ENCODE measurements around the gene DLGAP4. TPM values are rescaled to one million over a fixed set of nuclear protein-coding genes. Genes with fewer than 3 reads are reported as not detected.

DLGAP4 gene
- total and polyA plus RNA-seq, 2 of the 13 experiments (the other 11 are each of a cell fraction or from before 2014, with no cell fraction given) = 15.2 to 26.7 TPM

- TF ChIP-seq BCLAF1 (IDR thresholded peaks at IDR 0.05) (no peak), MIER3 (CRISPR knock-in tag; IDR thresholded peaks at IDR 0.05; ENCODE audit: borderline replicate concordance) (no peak), ZNF142 (CRISPR knock-in tag; IDR thresholded peaks at IDR 0.05) (peak; percentile 67; the same call in 1 of the 2 replicates), ZNF180 (CRISPR knock-in tag; IDR thresholded peaks at IDR 0.05; ENCODE audit: borderline replicate concordance, low read depth) (no peak), GFI1 (CRISPR knock-in tag; IDR thresholded peaks at IDR 0.05; ENCODE audit: borderline replicate concordance) (no peak), LCORL (IDR thresholded peaks at IDR 0.05) (no peak), LCORL (CRISPR knock-in tag; IDR thresholded peaks at IDR 0.05) (no peak), PHF21A (CRISPR knock-in tag; IDR thresholded peaks at IDR 0.05) (no peak; the same call in none of the 2 replicates), NFRKB (IDR thresholded peaks at IDR 0.05) (no peak), RBFOX2 (IDR thresholded peaks at IDR 0.05; ENCODE audit: low read depth, low read length) (no peak), RAD51 (IDR thresholded peaks at IDR 0.05; ENCODE audit: borderline replicate concordance) (no peak), ZNF616 (CRISPR knock-in tag; IDR thresholded peaks at IDR 0.05; ENCODE audit: low read depth) (no peak; the same call in 1 of the 2 replicates), MIER2 (CRISPR knock-in tag; IDR thresholded peaks at IDR 0.05) (peak; percentile 8; the same call in 1 of the 2 replicates), MATR3 (CRISPR knock-in tag; IDR thresholded peaks at IDR 0.05) (no peak), KLF16 (CRISPR knock-in tag; IDR thresholded peaks at IDR 0.05) (peak in 1 of 2 experiments; percentile 10; a peak in 1 of 4 replicates), ZNF841 (CRISPR knock-in tag; IDR thresholded peaks at IDR 0.05; ENCODE audit: borderline replicate concordance) (no peak), ZNF782 (CRISPR knock-in tag; IDR thresholded peaks at IDR 0.05; ENCODE audit: borderline replicate concordance) (0 out of 2 replicates have a peak, but pooled peaks have one; percentile 56), ZBTB7A (CRISPR knock-in tag; IDR thresholded peaks at IDR 0.05) (0 out of 2 replicates have a peak, but pooled peaks have one; percentile 36), ZNF724P (CRISPR knock-in tag; IDR thresholded peaks at IDR 0.05; ENCODE audit: borderline replicate concordance) (peak; percentile 61; the same call in 1 of the 2 replicates), CHD2 (IDR thresholded peaks at IDR 0.05; ENCODE audit: low read depth, low read length) (no peak), ZNF382 (CRISPR knock-in tag; IDR thresholded peaks at IDR 0.05; ENCODE audit: borderline replicate concordance) (no peak), SIN3B (IDR thresholded peaks at IDR 0.05; ENCODE audit: low read length) (no peak), MED1 (CRISPR knock-in tag; IDR thresholded peaks at IDR 0.05) (no peak), RARA (CRISPR knock-in tag; IDR thresholded peaks at IDR 0.05) (no peak)
Observed at GRCh38 chr20:36461600-36462439, 155.7 kb downstream of the DLGAP4 start (continued).

Measured in HepG2 (cell line).